Mesenchymal stem cell (in vitro differentiated cells and primary cell): ENCODE measurements around the gene RGS7.

Source experiments
- DNase-seq: peaks from one replicate; pipeline ENCODE4 v3.0.0-alpha.2; 2013
- H2AFZ ChIP-seq: one replicate; pipeline ENCODE4 v1.6.1; 2013; ENCODE audit warnings: low read depth, mild to moderate bottlenecking, control low read depth, inconsistent platforms, low read length, moderate library complexity
- H2AK5ac ChIP-seq: 2 replicates; pipeline ENCODE4 v1.6.1; 2013; ENCODE audit warnings: low read length, moderate library complexity, mild to moderate bottlenecking, inconsistent platforms; ENCODE audit not compliant: severe bottlenecking
- H2BK120ac ChIP-seq: one replicate; pipeline ENCODE4 v1.6.1; 2013; ENCODE audit warnings: low read depth, mild to moderate bottlenecking, inconsistent platforms, low read length, moderate library complexity
- H2BK12ac ChIP-seq, 2 experiments: one replicate each; pipeline ENCODE4 v1.6.1; 2013; ENCODE audit warnings: inconsistent platforms in 2 of 2, low read length in 2 of 2, mild to moderate bottlenecking in 2 of 2, moderate library complexity in 2 of 2, control low read depth in 1 of 2
- H2BK15ac ChIP-seq: one replicate; pipeline ENCODE4 v1.6.1; 2013; ENCODE audit warnings: mild to moderate bottlenecking, low read depth, inconsistent platforms; ENCODE audit not compliant: poor library complexity, severe bottlenecking
- H2BK5ac ChIP-seq: 2 replicates; pipeline ENCODE4 v1.6.1; 2013; ENCODE audit warnings: low read depth, mild to moderate bottlenecking, low read length, control low read depth, inconsistent platforms; ENCODE audit not compliant: poor library complexity, severe bottlenecking
- H3K14ac ChIP-seq, 2 experiments: one replicate each; pipeline ENCODE4 v1.6.1; 2013; ENCODE audit warnings: inconsistent platforms in 2 of 2, low read length in 2 of 2, control low read depth in 1 of 2, mild to moderate bottlenecking in 1 of 2, moderate library complexity in 1 of 2
- H3K18ac ChIP-seq, 2 experiments: one replicate each; pipeline ENCODE4 v1.6.1; 2013; ENCODE audit warnings: inconsistent platforms in 2 of 2, low read length in 2 of 2, control low read depth in 1 of 2, low read depth in 1 of 2, mild to moderate bottlenecking in 1 of 2
- H3K23ac ChIP-seq, 2 experiments: one replicate each; pipeline ENCODE4 v1.6.1; 2013; ENCODE audit warnings: inconsistent platforms in 2 of 2, low read length in 2 of 2, mild to moderate bottlenecking in 2 of 2, moderate library complexity in 2 of 2, control low read depth in 1 of 2
- H3K27ac ChIP-seq: 2 replicates; pipeline ENCODE4 v1.5.1; 2013; ENCODE audit warnings: mild to moderate bottlenecking, moderate library complexity, low read length, control low read depth, inconsistent platforms; ENCODE audit not compliant: poor library complexity, severe bottlenecking
- H3K27me3 ChIP-seq, 2 experiments: 2 replicates each; pipeline versions ENCODE4 v1.6.1 to v1.7.0; 2013; ENCODE audit warnings: low read length in 2 of 2, mild to moderate bottlenecking in 2 of 2, moderate library complexity in 2 of 2, control low read depth in 1 of 2, inconsistent platforms in 1 of 2; ENCODE audit not compliant: control insufficient read depth in 1 of 2, insufficient read depth in 1 of 2
- H3K36me3 ChIP-seq, 2 experiments: 2 replicates each; pipeline versions ENCODE4 v1.6.1 to v1.7.0; 2013; ENCODE audit warnings: low read length in 2 of 2, control low read depth in 1 of 2, inconsistent platforms in 1 of 2, low read depth in 1 of 2, mild to moderate bottlenecking in 1 of 2; ENCODE audit not compliant: insufficient read depth in 2 of 2, control insufficient read depth in 1 of 2
- H3K4ac ChIP-seq, 2 experiments: one replicate each; pipeline ENCODE4 v1.6.1; 2013; ENCODE audit warnings: inconsistent platforms in 2 of 2, low read length in 2 of 2, mild to moderate bottlenecking in 2 of 2, moderate library complexity in 2 of 2, control low read depth in 1 of 2, low read depth in 1 of 2
- H3K4me1 ChIP-seq: 2 replicates; pipeline ENCODE4 v1.6.1; 2013; ENCODE audit warnings: low read depth, low read length, control low read depth; ENCODE audit not compliant: control insufficient read depth, insufficient read depth
- H3K4me2 ChIP-seq: 2 replicates; pipeline ENCODE4 v1.6.1; 2013; ENCODE audit warnings: low read length, mild to moderate bottlenecking, inconsistent platforms; ENCODE audit not compliant: poor library complexity, severe bottlenecking
- H3K4me3 ChIP-seq, 2 experiments: 2 replicates each; pipeline versions ENCODE4 v1.5.1 to v1.7.0; 2013; ENCODE audit warnings: low read length in 2 of 2, mild to moderate bottlenecking in 2 of 2, control low read depth in 1 of 2, low read depth in 1 of 2; ENCODE audit not compliant: insufficient read depth in 1 of 2
- H3K79me1 ChIP-seq: replicated peaks from 2 replicates; pipeline ENCODE4 v1.6.1; 2013; ENCODE audit warnings: mild to moderate bottlenecking, control low read depth, low read length, inconsistent platforms; ENCODE audit not compliant: poor library complexity, severe bottlenecking
- H3K9ac ChIP-seq: 2 replicates; pipeline ENCODE4 v1.7.0; 2013; ENCODE audit warnings: mild to moderate bottlenecking, low read length, moderate library complexity
- H3K9me3 ChIP-seq: 2 replicates; pipeline ENCODE4 v1.7.0; 2013; ENCODE audit warnings: mild to moderate bottlenecking, low read length; ENCODE audit not compliant: control insufficient read depth
- H4K8ac ChIP-seq: one replicate; pipeline ENCODE4 v1.6.1; 2013; ENCODE audit warnings: inconsistent platforms, mild to moderate bottlenecking, low read length, moderate library complexity
- H4K91ac ChIP-seq: one replicate; pipeline ENCODE4 v1.6.1; 2013; ENCODE audit warnings: mild to moderate bottlenecking, low read length, inconsistent platforms
- WGBS: methylation state at CpG from one replicate; pipeline ENCODE4 v1.1.7; 2013; ENCODE audit warnings: mixed read lengths; 5-methylcytosine and 5-hydroxymethylcytosine counted together

The RGS7 gene

DNA sequence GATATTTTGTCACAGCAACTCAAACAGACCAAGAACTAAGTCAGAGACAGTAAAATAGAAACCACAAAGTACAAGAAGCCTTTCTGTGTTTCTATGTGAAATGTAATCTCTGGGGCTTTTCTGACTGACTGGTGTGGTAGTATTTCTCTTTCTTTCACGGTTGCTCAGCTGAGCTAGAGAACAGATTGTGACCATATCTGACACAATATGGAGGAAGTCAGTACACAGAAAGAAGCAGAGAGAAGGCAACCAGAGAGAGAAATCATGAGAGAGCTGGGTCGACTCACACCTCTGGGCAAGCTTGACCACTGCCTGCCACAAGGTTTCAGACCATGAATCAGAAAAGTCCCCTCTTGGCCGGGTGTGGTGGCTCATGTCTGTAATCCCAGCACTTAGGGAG is 536.2 kb downstream of the RGS7 start:
- Histone ChIP-seq H3K9me3 (no peaks in the 10 kb centered on the region), H2AK5ac (no peak overlapping the region), H3K27ac (no peak overlapping the region), H4K91ac (no peak overlapping the region), H3K23ac (no peak overlapping the region), H4K8ac (no peak overlapping the region), H2BK12ac (no peak overlapping the region), H3K18ac (no peak overlapping the region), H2BK15ac (no peak overlapping the region), H2AFZ (no peak overlapping the region), H3K9ac (no peak overlapping the region), H3K14ac (no peak overlapping the region), H3K4me2 (no peak overlapping the region), H3K4me3 (no peak overlapping the region), H3K4me1 (no peaks in the 10 kb centered on the region), H3K27me3 (no peaks in the 10 kb centered on the region), H3K4ac (no peak overlapping the region), H3K36me3 (peaks cover 0 to 4% of the 10 kb centered on the region in 2 experiments), H2BK5ac (no peak overlapping the region), H3K79me1 (no peaks in the 10 kb centered on the region), H2BK120ac (no peak overlapping the region)
- DNase-seq = no peak
- 43% methylated on average over 2 of the region's 3 CpGs for WGBS

DNA sequence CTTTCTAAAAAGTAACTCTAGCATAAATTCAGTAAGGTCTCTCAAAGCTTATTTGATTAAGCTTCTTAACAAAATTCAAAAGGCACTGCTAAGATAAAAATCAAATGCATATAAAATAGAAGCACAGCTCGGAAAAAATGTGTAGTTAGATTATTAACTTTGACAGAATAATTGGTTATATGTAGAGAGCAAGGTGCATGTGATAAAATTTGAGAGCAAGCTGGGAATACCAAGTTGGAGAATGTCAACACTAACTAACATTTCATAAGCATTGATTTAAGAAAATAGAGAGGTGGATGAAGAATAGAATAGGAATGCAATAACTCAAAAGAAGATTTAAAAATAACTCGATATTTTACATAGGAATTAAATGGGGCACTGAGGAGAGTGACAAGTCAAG is 540.5 kb downstream of the RGS7 start:
- Histone ChIP-seq H3K36me3 (no peaks in the 10 kb centered on the region), H3K14ac (no peak overlapping the region), H2AFZ (no peak overlapping the region), H2BK15ac (no peak overlapping the region), H3K23ac (no peak overlapping the region), H3K4me2 (no peak overlapping the region), H4K8ac (no peak overlapping the region), H2BK5ac (no peak overlapping the region), H2AK5ac (no peak overlapping the region), H3K4ac (no peak overlapping the region), H3K27me3 (no peaks in the 10 kb centered on the region), H3K4me1 (no peaks in the 10 kb centered on the region), H3K9ac (no peak overlapping the region), H3K18ac (no peak overlapping the region), H4K91ac (no peak overlapping the region), H2BK12ac (no peak overlapping the region), H3K9me3 (no peaks in the 10 kb centered on the region), H3K79me1 (no peaks in the 10 kb centered on the region), H3K27ac (no peak overlapping the region), H2BK120ac (no peak overlapping the region), H3K4me3 (no peak overlapping the region)
- DNase-seq = no peak
- WGBS = 57% methylated on average over 1 of the region's 2 CpGs

DNA sequence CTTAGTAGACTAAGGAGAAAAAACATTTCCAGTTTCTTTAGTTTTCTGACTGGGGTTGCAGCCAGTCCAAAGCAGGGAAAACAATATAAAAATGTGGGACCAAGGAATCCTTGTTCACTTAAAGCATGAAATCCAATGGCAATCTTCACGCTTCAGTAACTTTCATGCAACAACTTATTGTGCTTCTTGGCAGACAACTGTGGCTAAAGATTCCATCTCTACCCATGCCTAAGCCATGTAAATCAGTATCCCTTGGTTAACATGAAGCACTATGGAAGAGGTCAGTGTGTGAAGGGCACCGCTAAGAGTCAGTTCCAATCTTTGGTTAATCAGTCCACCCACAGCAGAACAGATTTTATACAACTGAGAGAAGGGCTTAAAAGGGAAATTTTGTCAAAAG is 543.3 kb downstream of the RGS7 start:
- no peaks in the 10 kb centered on the region for H3K4me1 ChIP-seq
- no peak overlapping the region for H4K91ac ChIP-seq
- H3K27ac ChIP-seq = no peak overlapping the region
- no peak overlapping the region for H3K4me3 ChIP-seq
- no peak overlapping the region for H3K4me2 ChIP-seq
- no peaks in the 10 kb centered on the region for H3K9me3 ChIP-seq
- no peak overlapping the region for H3K23ac ChIP-seq
- no peaks in the 10 kb centered on the region for H3K36me3 ChIP-seq
- H3K79me1 ChIP-seq = no peaks in the 10 kb centered on the region
- H2AK5ac ChIP-seq = no peak overlapping the region
- no peak overlapping the region for H3K9ac ChIP-seq
- H3K18ac ChIP-seq = no peak overlapping the region
- no peak for DNase-seq
- H2BK12ac ChIP-seq = no peak overlapping the region
- H3K14ac ChIP-seq = no peak overlapping the region
- no peak overlapping the region for H2BK5ac ChIP-seq
- no peak overlapping the region for H4K8ac ChIP-seq
- H3K27me3 ChIP-seq = no peaks in the 10 kb centered on the region
- H3K4ac ChIP-seq = no peak overlapping the region
- no peak overlapping the region for H2BK15ac ChIP-seq
- H2AFZ ChIP-seq = no peak overlapping the region
- H2BK120ac ChIP-seq = no peak overlapping the region
- 79% methylated on average over 2 of the region's 2 CpGs for WGBS

DNA sequence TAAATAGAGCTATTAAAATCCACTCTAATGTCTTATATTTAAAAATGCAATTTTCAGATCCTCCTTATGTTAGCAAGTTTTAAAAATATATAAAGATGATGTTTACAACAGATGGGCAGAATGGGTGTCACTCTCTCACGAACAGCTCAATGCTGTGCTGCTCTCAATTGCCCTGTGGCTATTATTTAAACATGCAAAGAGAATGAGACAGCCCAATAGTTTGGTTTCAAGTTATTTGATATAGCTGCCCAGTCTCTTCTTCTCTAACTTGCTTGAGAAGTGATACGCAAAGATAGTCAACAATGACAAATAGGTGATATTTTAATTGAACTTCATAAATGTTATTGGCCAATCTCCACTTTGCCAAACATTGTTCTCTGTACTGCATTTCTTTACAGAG is 545.7 kb downstream of the RGS7 start:
- Histone ChIP-seq H2BK5ac (no peak overlapping the region), H4K8ac (no peak overlapping the region), H2BK15ac (no peak overlapping the region), H3K23ac (no peak overlapping the region), H2AFZ (no peak overlapping the region), H3K27me3 (no peaks in the 10 kb centered on the region), H3K4me1 (no peaks in the 10 kb centered on the region), H3K27ac (no peak overlapping the region), H3K4me2 (no peak overlapping the region), H3K14ac (no peak overlapping the region), H3K36me3 (no peaks in the 10 kb centered on the region), H3K9ac (no peak overlapping the region), H3K9me3 (no peaks in the 10 kb centered on the region), H3K18ac (no peak overlapping the region), H4K91ac (no peak overlapping the region), H2BK120ac (no peak overlapping the region), H3K79me1 (no peaks in the 10 kb centered on the region), H3K4me3 (no peak overlapping the region), H2BK12ac (no peak overlapping the region), H3K4ac (no peak overlapping the region), H2AK5ac (no peak overlapping the region)
- DNase-seq = no peak
- WGBS = 82% methylated on average over 1 of the region's 2 CpGs
